Measurements from ENCODE around the gene WWOX. TPM values are rescaled to one million over a fixed set of nuclear protein-coding genes. Genes with fewer than 3 reads are reported as not detected.

The WWOX gene
- total RNA-seq, 1 experiment from 2014 or later = 35.6 TPM

GRCh38 chr16:79173919-79174318 lies 1074.5 kb downstream of the WWOX start:
- no peak for DNase-seq
- no peak for TF ChIP-seq CTCF (conservative IDR thresholded peaks at IDR 0.05)
- TF ChIP-seq EZH2 (IDR thresholded peaks at IDR 0.05; ENCODE audit: low read depth) = no peak
- intact Hi-C loops (cut with micrococcal nuclease; ENCODE audit: unreplicated experiment) = no loop called here
- Histone ChIP-seq H3K9me3 (ENCODE audit: insufficient read depth, low read depth) (no peaks in the 10 kb centered on the region), H3K27me3 (ENCODE audit: insufficient read depth, low read depth) (no peaks in the 10 kb centered on the region), H3K4me2 (no peak overlapping the region), H3K27ac (no peak overlapping the region), H4K20me1 (ENCODE audit: insufficient read depth) (no peaks in the 10 kb centered on the region), H3F3A (ENCODE audit: insufficient read depth, low read depth) (no peaks in the 10 kb centered on the region), H3K79me2 (ENCODE audit: low read depth) (no peaks in the 10 kb centered on the region), H3K36me3 (ENCODE audit: low read depth) (no peaks in the 10 kb centered on the region), H3K9me2 (ENCODE audit: insufficient read depth) (no peaks in the 10 kb centered on the region), H3K4me3 (no peak overlapping the region), H2AFZ (no peak overlapping the region), H3K4me1 (replicated peaks; ENCODE audit: insufficient read depth) (no peaks in the 10 kb centered on the region)
- POLR2A ChIA-PET (ENCODE audit: unreplicated experiment) = no interaction called here
- CTCF ChIA-PET = no interaction called here
- BruUV-seq (replicated peaks) = no TSS peak

- H3K4me3 ChIP-seq = no peak overlapping the region
- no peak overlapping the region for H2AFZ ChIP-seq
- no peak overlapping the region for H3K4me2 ChIP-seq
- no peaks in the 10 kb centered on the region for H3K79me2 ChIP-seq (ENCODE audit: low read depth)
- no peaks in the 10 kb centered on the region for H3K27me3 ChIP-seq (ENCODE audit: insufficient read depth, low read depth)
- no peaks in the 10 kb centered on the region for H3K36me3 ChIP-seq (ENCODE audit: low read depth)
- BruUV-seq (replicated peaks) = no TSS peak
- DNase-seq = no peak
- H3F3A ChIP-seq (ENCODE audit: insufficient read depth, low read depth) = no peaks in the 10 kb centered on the region
- H3K4me1 ChIP-seq (replicated peaks; ENCODE audit: insufficient read depth) = no peaks in the 10 kb centered on the region
- H3K9me2 ChIP-seq (ENCODE audit: insufficient read depth) = no peaks in the 10 kb centered on the region
- H4K20me1 ChIP-seq (ENCODE audit: insufficient read depth) = no peaks in the 10 kb centered on the region
- intact Hi-C loops (cut with micrococcal nuclease; ENCODE audit: unreplicated experiment) = no loop called here
- no peaks in the 10 kb centered on the region for H3K9me3 ChIP-seq (ENCODE audit: insufficient read depth, low read depth)
- POLR2A ChIA-PET (ENCODE audit: unreplicated experiment) = no interaction called here
- CTCF ChIA-PET = no interaction called here
- TF ChIP-seq EZH2 (IDR thresholded peaks at IDR 0.05; ENCODE audit: low read depth) (no peak), CTCF (conservative IDR thresholded peaks at IDR 0.05) (no peak)
- H3K27ac ChIP-seq = no peak overlapping the region
Observed at GRCh38 chr16:79175286-79176057, 1076.0 kb downstream of the WWOX start.

DNA sequence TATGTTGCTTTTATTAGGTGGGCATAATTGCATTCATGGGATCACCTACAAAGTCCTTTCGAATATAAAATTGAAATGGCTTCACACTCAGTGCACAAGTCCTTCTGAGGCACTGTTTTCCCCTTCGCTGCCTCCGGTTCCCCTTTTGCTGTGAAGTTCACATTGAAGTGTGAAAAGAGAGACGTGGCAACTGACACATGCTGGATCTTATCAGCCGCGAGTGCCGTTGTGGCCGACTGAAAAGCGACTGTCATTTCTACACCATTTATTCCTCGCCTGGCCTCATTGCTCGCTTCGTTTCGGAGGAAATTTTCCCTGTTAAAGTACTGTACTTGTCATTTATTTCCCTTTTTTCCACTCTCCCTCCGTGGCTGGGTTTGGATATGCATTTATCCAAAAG lies 1077.6 kb downstream of the WWOX start:
- BruUV-seq (replicated peaks) = no TSS peak
- H3K36me3 ChIP-seq (ENCODE audit: low read depth) = no peaks in the 10 kb centered on the region
- H3K27ac ChIP-seq = no peak overlapping the region
- DNase-seq = no peak
- no peaks in the 10 kb centered on the region for H3K27me3 ChIP-seq (ENCODE audit: insufficient read depth, low read depth)
- POLR2A ChIA-PET (ENCODE audit: unreplicated experiment) = no interaction called here
- H4K20me1 ChIP-seq (ENCODE audit: insufficient read depth) = no peaks in the 10 kb centered on the region
- CTCF ChIA-PET = no interaction called here
- intact Hi-C loops (cut with micrococcal nuclease; ENCODE audit: unreplicated experiment) = no loop called here
- no peaks in the 10 kb centered on the region for H3K79me2 ChIP-seq (ENCODE audit: low read depth)
- no peaks in the 10 kb centered on the region for H3F3A ChIP-seq (ENCODE audit: insufficient read depth, low read depth)
- TF ChIP-seq EZH2 (IDR thresholded peaks at IDR 0.05; ENCODE audit: low read depth) = no peak
- TF ChIP-seq CTCF (conservative IDR thresholded peaks at IDR 0.05) = no peak
- H3K4me2 ChIP-seq = no peak overlapping the region
- no peak overlapping the region for H3K4me3 ChIP-seq
- no peaks in the 10 kb centered on the region for H3K9me3 ChIP-seq (ENCODE audit: insufficient read depth, low read depth)
- H2AFZ ChIP-seq = no peak overlapping the region
- H3K4me1 ChIP-seq (replicated peaks; ENCODE audit: insufficient read depth) = no peaks in the 10 kb centered on the region
- no peaks in the 10 kb centered on the region for H3K9me2 ChIP-seq (ENCODE audit: insufficient read depth)

Measured in PC-9 (cell line).